CD4-positive, alpha-beta memory T cell (primary cell): ENCODE measurements around the gene GFRA1. TPM values are rescaled to one million over a fixed set of nuclear protein-coding genes. Genes with fewer than 3 reads are reported as not detected.

Source experiments
- CTCF ChIA-PET: fragments of 350-600 bp; sonication (Branson Sonifier 250); formaldehyde crosslinking; loops from one replicate; lab custom pipeline; 2021; ENCODE audit warnings: inconsistent platforms; ENCODE audit not compliant: partially characterized antibody; lab: Charles Lee
- POLR2A ChIA-PET: fragments of 350-600 bp; sonication (Branson Sonifier 250); formaldehyde crosslinking; loops from one replicate; lab custom pipeline; 2021; ENCODE audit not compliant: partially characterized antibody; lab: Charles Lee
- DNase-seq, 5 donors: peaks; one replicate each; pipeline versions ENCODE4 v3.0.0 to v3.0.0-alpha.2; 2020 to 2022; ENCODE audit warnings: mixed read lengths in 1 of 5
- H3K27ac ChIP-seq: one replicate; pipeline ENCODE4 v1.7.0; 2013; ENCODE audit warnings: low read depth, low read length
- H3K27me3 ChIP-seq: 2 replicates; pipeline ENCODE4 v1.7.0; 2013; ENCODE audit warnings: mild to moderate bottlenecking, low read length, moderate library complexity; ENCODE audit not compliant: insufficient read depth
- H3K36me3 ChIP-seq: 2 replicates; pipeline ENCODE4 v1.7.0; 2013; ENCODE audit warnings: mild to moderate bottlenecking, low read length, moderate library complexity; ENCODE audit not compliant: insufficient read depth
- H3K4me1 ChIP-seq: 2 replicates; pipeline ENCODE4 v1.7.0; 2013; ENCODE audit warnings: mild to moderate bottlenecking, low read length, moderate library complexity; ENCODE audit not compliant: insufficient read depth
- H3K4me3 ChIP-seq, 2 donors: one replicate each; pipeline ENCODE4 v1.7.0; 2013; ENCODE audit warnings: low read length in 2 of 2, mild to moderate bottlenecking in 1 of 2
- H3K9me3 ChIP-seq, 2 donors: one replicate each; pipeline ENCODE4 v1.7.0; 2013; ENCODE audit warnings: low read length in 2 of 2, control low read depth in 1 of 2; ENCODE audit not compliant: control insufficient read depth in 1 of 2
- H3K27ac Mint-ChIP-seq, 7 donors: one replicate each; pipeline ENCODE4 v1.8.0; 2020 to 2021; ENCODE audit warnings: mixed read lengths in 7 of 7, mild to moderate bottlenecking in 6 of 7, inconsistent platforms in 3 of 7, moderate library complexity in 3 of 7
- H3K27me3 Mint-ChIP-seq, 2 donors: one replicate each; pipeline ENCODE4 v1.8.0; 2020 to 2021; ENCODE audit warnings: mixed read lengths in 2 of 2
- H3K36me3 Mint-ChIP-seq, 2 donors: one replicate each; pipeline ENCODE4 v1.8.0; 2020 to 2021; ENCODE audit warnings: mixed read lengths in 2 of 2, inconsistent platforms in 1 of 2, mild to moderate bottlenecking in 1 of 2
- H3K4me1 Mint-ChIP-seq, 4 donors: one replicate each; pipeline ENCODE4 v1.8.0; 2020 to 2021; ENCODE audit warnings: mixed read lengths in 4 of 4, mild to moderate bottlenecking in 1 of 4
- H3K4me3 Mint-ChIP-seq, 8 donors: one replicate each; pipeline ENCODE4 v1.8.0; 2020 to 2021; ENCODE audit warnings: mixed read lengths in 8 of 8, mild to moderate bottlenecking in 7 of 8, moderate library complexity in 6 of 8, inconsistent platforms in 3 of 8
- H3K9me3 Mint-ChIP-seq, 8 donors: one replicate each; pipeline ENCODE4 v1.8.0; 2020 to 2021; ENCODE audit warnings: mixed read lengths in 8 of 8, mild to moderate bottlenecking in 5 of 8, inconsistent platforms in 3 of 8, moderate library complexity in 1 of 8
- intact Hi-C: fragments of 100-400 bp; cut with micrococcal nuclease; formaldehyde crosslinking; loops from one replicate; pipeline ENCODE4 v1.15.1; 2023
- polyA plus RNA-seq, 2 donors: library from polyadenylated mRNA; unstranded; fragments of 300-500 nt; fragmentation: Illumina TruSeq; gene quantifications; one replicate each; pipeline ENCODE4 v1.2.3, GENCODE V29; 2021
- total RNA-seq, 2 experiments: library from RNA; stranded (reverse); gene quantifications; one replicate each; pipeline ENCODE4 v1.2.3, GENCODE V29; 2021

GFRA1 gene
- total and polyA plus RNA-seq, 4 experiments from 2014 or later: not detected

DNA sequence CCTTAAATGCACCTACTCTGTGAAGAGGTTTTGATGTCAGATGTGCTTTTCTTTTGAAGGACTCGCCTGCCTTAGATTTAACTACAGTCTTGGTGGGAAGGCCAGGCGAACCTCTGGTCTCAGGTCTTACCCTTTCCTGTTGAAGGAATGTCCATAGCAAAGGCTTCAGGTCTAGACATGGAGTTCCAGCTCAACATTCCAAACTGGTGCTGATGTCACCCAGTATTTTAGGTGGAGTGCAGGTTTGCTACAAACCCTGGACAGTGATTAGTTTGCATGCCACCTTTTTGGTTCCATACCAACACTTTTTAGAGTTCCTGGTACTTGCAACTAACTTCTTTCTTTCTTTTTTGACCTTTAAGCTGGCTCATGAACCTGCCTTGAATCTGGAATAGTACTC is 258.7 kb downstream of the GFRA1 start:
- H3K4me1 Mint-ChIP-seq: no peaks in the 10 kb centered on the region
- Histone ChIP-seq H3K4me3 (no peak overlapping the region), H3K27me3 (no peaks in the 10 kb centered on the region), H3K36me3 (no peaks in the 10 kb centered on the region), H3K4me1 (no peaks in the 10 kb centered on the region), H3K9me3 (no peaks in the 10 kb centered on the region), H3K27ac (no peak overlapping the region)
- peaks cover 0 to 8% (median 3%) of the 10 kb centered on the region in 8 donors for H3K9me3 Mint-ChIP-seq
- intact Hi-C loops: no loop called here
- no peak overlapping the region for H3K4me3 Mint-ChIP-seq
- CTCF ChIA-PET: no interaction called here
- no peak overlapping the region for H3K27ac Mint-ChIP-seq
- POLR2A ChIA-PET: no interaction called here
- no peaks in the 10 kb centered on the region for H3K36me3 Mint-ChIP-seq
- DNase-seq: no peak
- no peaks in the 10 kb centered on the region for H3K27me3 Mint-ChIP-seq

DNA sequence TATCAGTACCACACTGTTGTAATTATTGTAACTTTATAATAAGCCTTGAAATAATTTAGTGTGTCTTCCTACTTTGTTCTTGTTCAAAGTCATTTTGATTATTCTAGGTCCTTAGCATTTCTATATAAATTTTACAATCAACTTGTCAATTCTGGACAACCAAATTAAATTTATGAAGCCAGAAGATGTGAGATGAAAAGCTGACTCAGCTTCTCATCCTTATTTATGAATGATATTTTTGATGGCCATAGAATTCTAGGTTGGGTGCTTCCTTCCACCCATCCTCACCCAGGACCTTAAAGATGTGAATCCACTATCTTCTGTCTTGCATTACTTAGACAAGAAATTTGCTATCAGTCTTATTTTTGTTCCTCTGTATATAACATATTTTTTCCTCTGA is 261.1 kb downstream of the GFRA1 start:
- Histone ChIP-seq H3K27me3 (no peaks in the 10 kb centered on the region), H3K36me3 (no peaks in the 10 kb centered on the region), H3K4me3 (no peak overlapping the region), H3K4me1 (no peaks in the 10 kb centered on the region), H3K9me3 (no peaks in the 10 kb centered on the region), H3K27ac (no peak overlapping the region)
- intact Hi-C loops: no loop called here
- Mint-ChIP-seq H3K4me1 (no peaks in the 10 kb centered on the region), H3K36me3 (no peaks in the 10 kb centered on the region), H3K27ac (no peak overlapping the region), H3K9me3 (peaks cover 0 to 8% (median 2%) of the 10 kb centered on the region in 8 donors), H3K4me3 (no peak overlapping the region), H3K27me3 (no peaks in the 10 kb centered on the region)
- no peak for DNase-seq
- POLR2A ChIA-PET: no interaction called here
- CTCF ChIA-PET: no interaction called here

DNA sequence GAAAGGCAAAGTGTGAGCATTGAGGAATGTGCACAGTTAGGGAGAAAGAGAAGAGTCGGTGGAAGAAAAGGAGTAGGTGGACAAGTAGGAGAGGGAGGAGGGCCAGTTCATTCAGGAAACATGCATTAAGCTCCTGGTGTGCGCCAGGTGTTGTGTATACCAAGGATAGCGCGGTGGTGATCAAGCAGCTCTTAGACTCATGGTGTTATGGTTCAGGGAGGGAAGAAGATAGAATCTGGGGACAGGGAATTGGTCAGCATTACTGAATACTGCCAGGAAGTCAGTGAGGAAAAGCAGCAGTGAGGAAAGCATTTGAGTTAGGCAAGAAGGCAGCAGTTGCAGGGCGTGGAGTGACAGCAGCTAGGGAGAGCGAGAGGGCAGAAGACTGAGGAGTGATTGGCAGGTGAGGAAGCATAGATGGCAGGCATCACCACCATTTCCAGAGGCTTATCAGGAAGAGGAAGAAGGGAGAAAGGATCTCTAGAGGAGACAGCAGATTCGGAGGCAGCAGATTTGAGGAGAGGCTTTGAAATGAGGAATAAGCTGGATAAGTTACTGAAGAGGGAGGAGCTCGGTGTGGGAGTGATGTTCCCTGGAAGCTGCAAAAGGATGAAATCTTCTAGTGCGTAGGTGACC is 265.6 kb downstream of the GFRA1 start:
- no peaks in the 10 kb centered on the region for H3K36me3 Mint-ChIP-seq
- H3K4me3 Mint-ChIP-seq: no peak overlapping the region
- Histone ChIP-seq H3K27me3 (no peaks in the 10 kb centered on the region), H3K9me3 (no peaks in the 10 kb centered on the region), H3K4me1 (no peaks in the 10 kb centered on the region), H3K4me3 (no peak overlapping the region), H3K27ac (no peak overlapping the region), H3K36me3 (no peaks in the 10 kb centered on the region)
- no peak for DNase-seq
- H3K4me1 Mint-ChIP-seq: no peaks in the 10 kb centered on the region
- CTCF ChIA-PET: no interaction called here
- no peak overlapping the region for H3K27ac Mint-ChIP-seq
- POLR2A ChIA-PET: no interaction called here
- H3K9me3 Mint-ChIP-seq: peaks cover 0 to 7% (median 0%) of the 10 kb centered on the region in 8 donors
- no peaks in the 10 kb centered on the region for H3K27me3 Mint-ChIP-seq
- intact Hi-C loops: no loop called here

Other genes with a start within 250 kb of the GFRA1 start
- not detected for gene CCDC172, start 51.2 kb upstream of the GFRA1 start, total RNA-seq
- gene CCDC172, start 51.2 kb upstream of the GFRA1 start, polyA plus RNA-seq: not detected
- not detected for gene PNLIPRP3, start 154.6 kb upstream of the GFRA1 start, total RNA-seq
- not detected for gene PNLIPRP3, start 154.6 kb upstream of the GFRA1 start, polyA plus RNA-seq